Stimulated activated CD4-positive, alpha-beta T cell treated with anti-CD3 and anti-CD28 coated beads, Interleukin-2, amount 100 ng/mL, for 48 hours (primary cell): ENCODE results near the gene HSPA9.

ENCODE experiments used
- DNase-seq, 2 donors: peaks; one replicate each; pipeline ENCODE4 v3.0.0-alpha.2; 2020

Gene HSPA9

DNA sequence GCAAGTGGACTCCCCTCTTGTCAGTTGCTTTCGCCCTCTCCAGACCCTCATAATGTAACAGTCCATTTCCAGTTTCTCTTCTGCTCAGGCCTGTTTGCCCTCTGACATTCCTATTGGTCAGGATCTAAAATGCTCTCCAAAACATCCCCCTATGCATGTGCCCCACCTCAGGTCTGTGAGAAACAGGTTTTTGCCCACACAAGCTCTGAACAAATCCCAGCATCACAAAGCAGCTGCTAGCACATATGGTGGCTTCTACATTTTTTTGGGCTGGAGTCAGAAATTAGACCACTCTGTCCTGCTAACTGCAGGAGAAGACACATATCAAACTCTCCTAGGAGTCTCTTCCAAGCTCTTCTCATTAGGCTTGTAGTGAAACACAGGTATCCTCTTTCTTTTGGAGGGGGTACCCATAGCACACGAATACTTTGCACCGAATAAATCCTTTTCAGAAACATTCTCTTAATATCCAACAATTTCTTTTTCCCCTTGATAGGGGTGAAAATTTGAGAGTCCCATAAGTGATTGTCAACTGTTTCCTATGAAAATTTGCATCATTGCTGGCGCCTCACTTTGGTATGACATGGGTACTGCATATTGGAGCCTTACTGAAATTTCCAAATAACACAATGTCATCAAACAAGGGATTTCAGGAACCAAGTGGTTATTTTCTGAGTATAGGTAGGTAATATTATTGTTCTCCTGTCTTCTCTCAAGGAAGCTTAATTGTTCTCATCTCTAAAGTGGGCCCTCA is 19.3 kb upstream of the HSPA9 start:
- no peak for DNase-seq

DNA sequence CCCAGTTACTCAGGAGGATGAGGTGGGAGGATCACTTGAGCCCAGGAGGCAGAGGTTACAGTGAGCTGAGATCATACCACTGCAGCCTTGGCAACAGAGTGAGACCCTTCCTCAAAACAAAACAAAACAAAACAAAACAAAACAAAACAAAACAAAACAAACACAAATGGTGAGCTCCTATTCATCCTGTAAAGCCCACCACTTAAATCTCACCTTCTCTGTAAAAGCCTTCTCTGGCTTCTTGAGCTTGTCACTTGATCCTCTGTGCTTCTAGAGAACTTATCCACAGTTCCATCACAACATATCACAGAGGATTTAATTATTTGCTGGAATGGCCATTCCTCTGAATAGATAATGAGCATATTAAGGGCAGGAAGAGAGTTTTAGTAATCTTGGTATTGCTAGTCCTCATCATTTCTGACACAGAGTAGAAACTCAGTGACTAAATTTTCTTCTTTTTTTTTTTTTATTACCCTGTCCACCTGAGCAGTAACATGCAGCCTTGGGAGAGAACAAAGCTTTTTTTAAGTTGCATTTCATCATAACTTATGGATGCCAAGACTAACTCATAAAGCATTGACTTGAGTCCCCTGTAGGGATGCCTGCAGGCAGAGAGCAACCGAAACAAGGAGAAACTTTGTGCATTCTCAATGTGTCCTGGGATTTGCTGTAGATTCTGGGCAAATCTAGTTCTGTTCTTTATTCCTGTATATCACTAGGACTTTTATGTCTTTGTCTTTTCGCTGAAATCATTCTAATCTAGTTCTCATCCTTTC is 13.0 kb upstream of the HSPA9 start:
- DNase-seq, result no peak

- DNase-seq, result no peak
Observed at GRCh38 chr5:138585157-138585556, 10.0 kb upstream of the HSPA9 start.

DNA sequence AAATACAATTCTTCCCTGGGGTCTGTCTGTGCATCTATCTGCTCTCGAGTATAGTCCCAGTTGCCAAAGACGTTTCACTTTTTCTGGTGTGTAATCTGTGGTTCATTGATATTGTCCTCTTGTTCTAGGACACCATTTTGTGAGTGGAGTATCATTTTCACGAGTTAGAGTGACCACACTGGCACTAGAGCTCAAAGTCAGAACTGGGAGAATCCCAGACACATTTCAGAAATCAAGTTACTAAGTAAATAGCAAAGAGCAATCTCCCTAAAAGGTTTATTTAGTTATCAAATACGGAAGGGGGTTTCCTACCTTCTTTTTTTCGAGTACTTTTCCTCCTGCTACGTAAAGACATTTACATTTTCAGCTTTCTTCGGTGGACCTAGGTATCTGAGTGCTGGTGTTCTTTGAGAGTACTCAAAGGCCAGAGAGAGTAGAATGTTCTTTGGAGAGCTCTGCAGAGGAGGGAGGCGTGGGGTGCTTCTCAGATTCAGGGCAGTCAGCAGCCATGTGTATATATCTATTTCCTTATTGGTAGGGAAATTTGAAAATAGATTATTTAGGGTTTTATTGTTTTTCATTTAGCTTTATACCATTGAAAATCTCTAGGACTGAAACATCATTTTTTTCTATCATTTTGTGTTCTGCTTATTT is 8.9 kb upstream of the HSPA9 start:
- DNase-seq, result no peak

GRCh38 chr5:138582959-138583358 is 7.8 kb upstream of the HSPA9 start:
- no peak for DNase-seq

GRCh38 chr5:138580777-138581176 is 5.6 kb upstream of the HSPA9 start:
- DNase-seq, result no peak

DNA sequence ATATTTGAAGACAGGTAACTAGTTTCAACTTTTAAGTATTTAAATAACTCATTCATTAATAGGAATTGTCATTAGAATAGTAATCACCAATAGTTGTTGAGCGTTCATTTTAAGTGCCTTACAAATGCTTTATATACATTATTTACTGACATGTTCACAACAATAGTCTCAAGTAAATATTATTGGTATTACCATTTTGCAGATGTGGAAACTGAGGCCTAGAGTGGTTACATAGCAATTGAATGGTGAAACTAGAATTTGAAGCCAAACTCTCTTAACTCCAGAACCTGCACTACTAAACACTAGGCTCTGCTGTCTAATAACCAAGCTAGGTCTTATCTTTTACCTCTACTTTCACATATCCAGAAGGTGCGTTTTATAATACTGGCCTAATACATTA is 4.8 kb upstream of the HSPA9 start:
- DNase-seq, result no peak

DNA sequence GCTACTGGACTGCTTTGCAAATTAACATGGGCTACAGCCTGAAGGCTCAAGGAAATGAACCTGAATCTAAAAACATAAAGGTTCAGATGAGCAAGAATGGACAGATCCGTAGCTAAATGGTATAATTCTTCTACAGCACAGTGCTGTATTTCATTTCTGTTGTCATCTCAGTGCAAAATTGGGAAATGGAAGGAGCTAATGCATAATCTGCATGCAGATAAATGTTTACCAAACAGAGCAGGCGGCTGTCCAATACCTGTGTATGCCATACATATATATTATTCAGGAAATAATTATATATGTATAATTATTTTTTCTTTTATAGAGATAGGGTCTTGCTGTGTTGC is 4.3 kb upstream of the HSPA9 start:
- DNase-seq, result no peak

DNA sequence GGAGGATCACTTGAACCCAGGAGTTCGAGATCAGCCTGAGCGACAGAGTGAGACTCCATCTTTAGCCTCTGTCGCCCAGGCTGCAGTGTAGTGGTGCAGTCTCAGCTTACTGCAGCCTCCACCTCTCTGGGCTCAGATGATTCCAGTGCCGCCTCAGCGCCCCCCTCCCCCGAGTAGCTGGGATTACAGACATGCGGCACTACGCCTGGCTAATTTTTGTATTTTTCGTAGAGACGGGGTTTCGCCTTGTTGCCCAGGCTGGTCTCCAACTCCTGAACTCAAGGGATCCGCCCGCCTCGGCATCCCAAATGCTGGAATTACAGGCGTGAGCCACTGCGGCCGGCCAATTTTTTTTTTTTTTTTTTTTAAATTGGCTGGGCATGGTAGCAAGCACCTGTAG is 2.3 kb upstream of the HSPA9 start:
- no peak for DNase-seq

DNA sequence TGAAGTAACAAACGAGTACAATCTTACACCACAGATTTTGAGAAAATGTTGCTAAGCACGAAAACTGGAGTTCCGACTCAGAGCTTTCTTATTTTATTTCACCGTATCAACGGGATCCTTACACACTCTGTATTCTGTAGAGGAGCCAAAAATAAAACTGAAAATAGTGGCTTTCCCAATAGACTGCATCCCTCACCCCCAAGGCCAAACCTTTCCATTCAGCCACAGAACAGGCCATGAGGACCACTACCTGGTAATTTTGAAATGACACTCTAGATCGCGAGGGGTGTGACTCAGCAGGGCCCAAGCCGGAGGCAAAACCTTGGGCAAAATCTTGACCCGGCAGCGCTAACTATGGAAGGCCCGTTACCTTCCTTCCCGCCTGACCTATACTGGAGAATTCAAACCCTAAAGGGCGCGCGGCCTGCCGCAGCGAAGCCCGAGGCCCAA is 432 bp downstream of the HSPA9 start:
- no peak for DNase-seq

DNA sequence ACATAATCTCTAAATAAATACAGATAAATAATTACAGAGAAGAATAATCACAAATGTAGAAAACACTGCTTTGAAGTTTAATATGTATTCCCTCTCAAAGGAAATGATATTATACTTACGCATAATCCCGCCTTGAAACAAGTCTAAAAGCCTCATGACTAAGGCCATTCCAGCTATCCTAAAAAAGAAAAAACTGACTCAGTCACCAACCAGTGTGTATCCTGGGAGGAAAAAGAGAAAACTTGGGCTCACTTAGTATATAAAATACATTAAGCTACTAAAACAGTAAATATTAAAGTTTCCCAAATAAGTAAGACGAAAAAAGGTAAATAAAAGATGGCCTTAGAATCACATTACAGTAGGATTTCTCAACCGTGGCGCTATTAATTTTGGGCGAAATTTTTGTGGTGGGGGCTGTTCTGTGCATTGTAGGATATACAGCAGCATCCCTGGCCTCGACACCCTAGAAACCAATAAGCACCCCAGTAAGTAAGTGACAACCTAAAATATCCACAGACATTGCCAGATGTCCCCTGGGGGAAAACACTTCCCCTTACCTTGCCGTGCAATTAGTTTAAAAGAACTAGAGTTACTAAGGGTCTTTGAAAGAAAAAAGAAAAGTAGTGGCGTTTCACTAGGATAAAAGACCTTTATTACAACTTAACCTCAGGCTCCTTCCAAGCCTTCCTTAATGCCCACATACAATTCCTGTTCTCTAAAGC is 1.1 kb downstream of the HSPA9 start:
- no peak for DNase-seq

- no peak for DNase-seq
Observed at GRCh38 chr5:138573223-138573622, 2.0 kb downstream of the HSPA9 start.

GRCh38 chr5:138570871-138571270 is 4.3 kb downstream of the HSPA9 start:
- DNase-seq, result no peak

DNA sequence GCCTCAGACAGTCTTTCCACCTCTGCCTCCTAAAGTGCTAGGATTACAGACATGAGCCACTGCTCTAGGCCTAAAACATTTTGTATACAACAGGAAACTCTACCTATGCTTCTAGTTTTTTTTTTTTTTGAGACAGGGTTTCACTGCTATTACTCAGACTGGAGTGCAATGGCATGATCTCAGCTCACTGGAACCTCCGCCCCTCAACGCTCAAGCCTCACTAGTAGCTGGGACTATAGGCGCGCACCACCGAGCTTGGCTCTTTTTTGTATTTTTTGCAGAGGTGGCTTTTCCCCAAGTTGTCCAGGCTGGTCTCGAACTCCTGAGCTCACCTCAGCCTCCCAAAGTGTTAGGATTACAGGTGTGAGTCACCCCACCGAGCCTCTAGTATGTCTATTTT is 5.4 kb downstream of the HSPA9 start:
- no peak for DNase-seq

DNA sequence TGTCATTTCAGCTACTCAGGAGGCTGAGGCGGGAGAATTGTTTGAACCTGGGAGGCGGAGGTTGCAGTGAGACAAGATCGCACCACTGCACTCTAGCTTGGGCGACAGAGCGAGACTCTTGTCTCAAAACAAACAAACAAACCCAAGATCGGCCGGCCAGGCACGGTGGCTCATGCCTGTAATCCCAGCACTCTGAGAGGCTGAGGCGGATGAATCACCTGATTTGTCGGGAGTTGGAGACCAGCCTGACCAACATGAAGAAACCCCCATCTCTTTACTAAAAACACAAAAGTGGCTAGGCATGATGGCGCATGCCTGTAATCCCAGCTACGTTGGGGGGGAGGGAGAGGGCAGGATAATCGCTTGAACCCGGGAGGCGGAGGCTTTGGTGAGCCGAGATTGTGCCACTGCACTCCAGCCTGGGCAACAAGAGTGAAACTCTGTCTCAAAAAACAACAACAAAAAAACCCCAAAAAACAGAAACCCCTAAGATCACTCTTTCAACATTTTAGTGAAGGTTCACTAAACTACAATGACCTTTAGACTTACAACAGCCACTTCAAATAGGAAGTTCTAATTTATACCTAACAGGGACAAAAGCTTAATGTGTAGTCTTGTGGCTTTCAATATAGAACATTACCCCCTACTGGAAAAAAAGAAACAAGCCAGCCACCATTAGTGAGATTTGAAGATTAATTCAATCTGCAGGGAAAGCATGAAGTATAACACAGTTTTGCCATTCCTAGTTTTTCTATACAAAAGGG is 7.0 kb downstream of the HSPA9 start:
- no peak for DNase-seq

GRCh38 chr5:138566792-138567191 is 8.4 kb downstream of the HSPA9 start:
- DNase-seq, result no peak

DNA sequence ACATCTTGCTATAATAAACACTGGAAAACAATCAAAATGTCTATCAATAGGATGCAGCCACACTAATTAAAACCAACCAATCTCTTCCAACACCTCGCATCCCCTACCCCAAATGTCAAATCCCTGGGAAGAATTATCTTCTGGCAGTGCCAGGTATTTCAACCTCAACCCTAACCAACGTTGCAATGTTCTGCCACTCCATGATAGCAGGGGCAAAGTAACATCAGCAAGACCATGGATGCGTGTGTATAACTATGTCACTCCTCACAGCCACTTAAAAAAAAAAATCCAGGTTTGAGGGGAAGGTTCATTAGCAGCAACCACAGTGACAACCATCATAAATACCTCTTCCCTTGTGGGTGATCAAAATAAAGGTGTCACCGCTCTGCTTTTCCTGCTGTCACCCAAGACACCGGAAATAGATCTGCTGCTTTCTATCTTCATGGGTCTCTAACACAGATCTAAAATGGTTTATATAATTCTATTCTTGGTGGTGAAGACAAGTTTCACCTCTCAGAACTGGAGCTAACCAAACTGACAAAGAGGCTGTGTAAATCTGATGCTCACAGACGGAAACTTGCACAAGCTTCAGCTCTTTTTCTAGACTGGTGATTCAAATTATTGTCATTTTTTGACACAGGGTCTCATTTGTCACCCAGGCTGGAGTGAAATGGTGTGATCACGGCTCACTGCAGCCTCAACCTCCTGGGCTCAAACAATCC is 9.9 kb downstream of the HSPA9 start:
- DNase-seq, result no peak

DNA sequence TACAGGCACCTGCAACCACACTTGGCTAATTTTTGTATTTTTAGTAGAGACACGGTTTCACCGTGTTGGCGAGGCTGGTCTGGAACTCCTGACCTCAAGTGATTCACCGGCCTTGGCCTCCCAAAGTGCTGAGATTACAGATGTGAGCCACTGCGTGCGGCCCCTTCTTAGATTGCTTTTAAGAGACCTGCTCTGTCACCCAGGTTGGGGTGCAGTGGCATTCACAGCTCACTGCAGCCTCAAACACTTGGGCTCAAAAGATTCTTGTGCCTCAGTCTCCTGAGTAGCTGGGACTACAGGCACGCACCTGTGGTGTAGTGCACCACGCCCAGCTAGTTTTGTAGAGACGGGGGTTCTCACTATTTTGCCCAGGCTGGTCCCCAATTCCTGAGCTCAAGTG is 11.0 kb downstream of the HSPA9 start:
- DNase-seq, result no peak

GRCh38 chr5:138563340-138564118 is 11.7 kb downstream of the HSPA9 start:
- DNase-seq, result no peak

GRCh38 chr5:138560971-138561370 is 14.2 kb downstream of the HSPA9 start:
- no peak for DNase-seq

- no peak for DNase-seq
Observed at GRCh38 chr5:138559937-138560336, 15.3 kb downstream of the HSPA9 start.
